ENCODE measurements around the gene CNIH4.
"Not testable (repeated sequence)": the region's sequence is repeated elsewhere in the genome, so short reads cannot be mapped to it uniquely, and the experiment has no call there.

- not testable (repeated sequence) for TF ChIP-seq CTCF (IDR thresholded peaks at IDR 0.05; ENCODE audit: low read length); EZH2phosphoT487 (IDR thresholded peaks at IDR 0.05; ENCODE audit: low read length); EZH2 (optimal IDR thresholded peaks at IDR 0.05; ENCODE audit: low read depth, low read length)
Measured at GRCh38 chr1:224352436-224353085, 4.1 kb upstream of the CNIH4 start.

Data from MM.1S (cell line).